Measurements from ENCODE around the gene GLA. TPM values are rescaled to one million over a fixed set of nuclear protein-coding genes. Genes with fewer than 3 reads are reported as not detected.

GLA gene
- total RNA-seq, 1 experiment from 2014 or later: 46.0 TPM

DNA sequence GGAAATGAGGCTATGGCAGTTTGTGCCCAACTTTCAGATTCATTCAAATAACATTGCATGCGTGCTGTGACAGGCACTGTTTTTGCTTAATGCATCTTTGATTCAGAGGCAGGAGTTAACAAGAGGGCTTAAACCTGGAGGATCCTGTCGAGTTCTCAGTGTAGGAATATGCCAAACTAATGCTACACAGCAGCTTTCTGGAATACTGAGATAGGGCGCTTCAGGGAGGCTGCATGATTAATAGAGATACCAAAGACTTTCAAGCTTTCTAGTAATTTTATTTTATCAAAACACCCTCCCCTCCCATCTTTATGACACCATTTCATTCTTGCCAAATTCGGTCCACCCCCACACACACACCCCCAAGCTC lies 58.5 kb downstream of the GLA start:
- no peaks in the 10 kb centered on the region for H3K27me3 Mint-ChIP-seq (ENCODE audit: insufficient read depth, unreplicated experiment)
- CTCF ChIA-PET: no interaction called here

DNA sequence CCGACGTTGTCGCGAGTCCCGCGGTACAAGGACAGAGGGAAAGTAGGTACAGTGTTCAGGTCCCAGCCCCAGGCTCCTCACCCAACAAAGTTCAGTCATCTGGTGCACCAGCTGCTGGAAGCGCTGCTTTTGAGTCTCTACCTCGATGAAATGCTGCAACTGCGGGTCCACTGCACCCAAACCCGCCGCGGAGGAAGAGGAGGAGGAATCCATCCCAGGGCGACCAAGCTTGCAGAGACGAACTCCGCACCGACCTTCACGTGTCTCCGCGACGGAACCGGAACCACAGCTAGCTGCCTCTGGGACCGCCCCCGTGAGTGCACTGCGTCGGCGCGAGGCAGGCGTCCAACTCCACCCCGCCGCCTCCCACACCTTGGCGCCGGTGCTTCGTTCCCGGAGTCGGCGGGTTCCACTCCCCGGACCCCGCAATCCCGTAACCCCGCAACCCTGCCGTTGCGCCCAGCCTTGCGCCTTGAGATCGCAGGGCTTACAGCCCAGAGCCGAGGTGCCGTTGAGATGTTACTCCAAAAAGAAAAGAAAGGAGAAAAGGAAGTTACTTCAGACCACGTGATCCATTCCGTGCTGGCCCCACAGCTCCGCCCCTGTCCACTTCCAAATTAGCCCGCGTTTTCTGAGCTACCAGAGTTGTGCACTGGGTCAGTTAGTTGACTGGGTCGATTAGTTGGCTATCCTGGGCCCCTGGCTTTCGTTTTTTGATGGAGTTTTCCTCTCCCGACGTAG lies 59.1 kb downstream of the GLA start, which contains the start of gene TIMM8A:
Gene TIMM8A, minus strand, starts transcription at position 291 of the 741 bp plus-strand sequence. Its CDS starts 78 bp downstream, at position 213.
- intact Hi-C loops (cut with micrococcal nuclease; ENCODE audit: unreplicated experiment): loop anchor here (1.0 kb wide), 1 partner anchor 42 kb away; no protein-coding TSS in a partner anchor
- TF ChIP-seq, protein P1, sequence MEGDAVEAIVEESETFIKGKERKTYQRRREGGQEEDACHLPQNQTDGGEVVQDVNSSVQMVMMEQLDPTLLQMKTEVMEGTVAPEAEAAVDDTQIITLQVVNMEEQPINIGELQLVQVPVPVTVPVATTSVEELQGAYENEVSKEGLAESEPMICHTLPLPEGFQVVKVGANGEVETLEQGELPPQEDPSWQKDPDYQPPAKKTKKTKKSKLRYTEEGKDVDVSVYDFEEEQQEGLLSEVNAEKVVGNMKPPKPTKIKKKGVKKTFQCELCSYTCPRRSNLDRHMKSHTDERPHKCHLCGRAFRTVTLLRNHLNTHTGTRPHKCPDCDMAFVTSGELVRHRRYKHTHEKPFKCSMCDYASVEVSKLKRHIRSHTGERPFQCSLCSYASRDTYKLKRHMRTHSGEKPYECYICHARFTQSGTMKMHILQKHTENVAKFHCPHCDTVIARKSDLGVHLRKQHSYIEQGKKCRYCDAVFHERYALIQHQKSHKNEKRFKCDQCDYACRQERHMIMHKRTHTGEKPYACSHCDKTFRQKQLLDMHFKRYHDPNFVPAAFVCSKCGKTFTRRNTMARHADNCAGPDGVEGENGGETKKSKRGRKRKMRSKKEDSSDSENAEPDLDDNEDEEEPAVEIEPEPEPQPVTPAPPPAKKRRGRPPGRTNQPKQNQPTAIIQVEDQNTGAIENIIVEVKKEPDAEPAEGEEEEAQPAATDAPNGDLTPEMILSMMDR (IDR thresholded peaks at IDR 0.05; ENCODE audit: insufficient read depth in 1 of 2, low read depth in 1 of 2, low read length in 1 of 2, severe bottlenecking in 1 of 2, unreplicated experiment in 1 of 2): no peak
- peak within 1 kb of the TSS; percentile 82 for H3K4me3 Mint-ChIP-seq (ENCODE audit: unreplicated experiment)
- no TSS peak for BruUV-seq (replicated peaks)
- no peaks in the 10 kb centered on the region for H3K9me3 ChIP-seq
- no peaks in the 10 kb centered on the region for H3K36me3 ChIP-seq (ENCODE audit: control insufficient read depth, insufficient read depth, low read length)
- no peaks in the 10 kb centered on the region for H3K9me3 Mint-ChIP-seq (ENCODE audit: unreplicated experiment)
- no peaks in the 10 kb centered on the region for H3K4me1 Mint-ChIP-seq (ENCODE audit: low read depth, unreplicated experiment)
- H3K4me1 ChIP-seq: no peaks in the 10 kb centered on the region
- H3K4me3 ChIP-seq (ENCODE audit: low read depth, low read length): peak within 1 kb of the TSS; percentile 86
- peaks cover 18% of the 10 kb centered on the region for H3K36me3 Mint-ChIP-seq (ENCODE audit: insufficient read depth, unreplicated experiment)
- H3K27ac Mint-ChIP-seq (ENCODE audit: unreplicated experiment): peak within 1 kb of the TSS; percentile 90
- no peaks in the 10 kb centered on the region for H3K27me3 ChIP-seq (replicated peaks; ENCODE audit: control insufficient read depth, insufficient read depth, low read length)
- no peaks in the 10 kb centered on the region for H3K27me3 Mint-ChIP-seq (ENCODE audit: insufficient read depth, unreplicated experiment)
- peak; percentile 68 to 78 for DNase-seq
- CTCF ChIA-PET: no interaction called here
- POLR2A ChIA-PET: interaction anchor here (0.6 to 1.7 kb wide), 3 partner anchors 42 to 791 kb away, joined by 4 to 11 read pairs (median 4); partner anchors contain the start of gene RPL36A

More for the DNA sequence above, 58.5 kb downstream of the GLA start:
- H3K4me1 ChIP-seq: no peaks in the 10 kb centered on the region
- H3K27ac Mint-ChIP-seq (ENCODE audit: unreplicated experiment): peak overlapping the region; percentile 90
- H3K27me3 ChIP-seq (replicated peaks; ENCODE audit: control insufficient read depth, insufficient read depth, low read length): no peaks in the 10 kb centered on the region
- no peak for DNase-seq
- H3K9me3 Mint-ChIP-seq (ENCODE audit: unreplicated experiment): no peaks in the 10 kb centered on the region
- peaks cover 15% of the 10 kb centered on the region for H3K36me3 Mint-ChIP-seq (ENCODE audit: insufficient read depth, unreplicated experiment)
- no peaks in the 10 kb centered on the region for H3K36me3 ChIP-seq (ENCODE audit: control insufficient read depth, insufficient read depth, low read length)
- H3K4me1 Mint-ChIP-seq (ENCODE audit: low read depth, unreplicated experiment): peaks cover 4% of the 10 kb centered on the region
- BruUV-seq (replicated peaks): TSS peak; percentile 89
- peak overlapping the region; percentile 86 for H3K4me3 ChIP-seq (ENCODE audit: low read depth, low read length)
- TF ChIP-seq, protein P1 (IDR thresholded peaks at IDR 0.05; ENCODE audit: insufficient read depth in 1 of 2, low read depth in 1 of 2, low read length in 1 of 2, severe bottlenecking in 1 of 2, unreplicated experiment in 1 of 2): no peak
- POLR2A ChIA-PET: interaction anchor here (0.6 to 1.7 kb wide), 3 partner anchors 42 to 792 kb away, joined by 4 to 11 read pairs (median 4); partner anchors contain the start of gene RPL36A
- no peaks in the 10 kb centered on the region for H3K9me3 ChIP-seq
- peak overlapping the region; percentile 82 for H3K4me3 Mint-ChIP-seq (ENCODE audit: unreplicated experiment)
- intact Hi-C loops (cut with micrococcal nuclease; ENCODE audit: unreplicated experiment): no loop called here

DNA sequence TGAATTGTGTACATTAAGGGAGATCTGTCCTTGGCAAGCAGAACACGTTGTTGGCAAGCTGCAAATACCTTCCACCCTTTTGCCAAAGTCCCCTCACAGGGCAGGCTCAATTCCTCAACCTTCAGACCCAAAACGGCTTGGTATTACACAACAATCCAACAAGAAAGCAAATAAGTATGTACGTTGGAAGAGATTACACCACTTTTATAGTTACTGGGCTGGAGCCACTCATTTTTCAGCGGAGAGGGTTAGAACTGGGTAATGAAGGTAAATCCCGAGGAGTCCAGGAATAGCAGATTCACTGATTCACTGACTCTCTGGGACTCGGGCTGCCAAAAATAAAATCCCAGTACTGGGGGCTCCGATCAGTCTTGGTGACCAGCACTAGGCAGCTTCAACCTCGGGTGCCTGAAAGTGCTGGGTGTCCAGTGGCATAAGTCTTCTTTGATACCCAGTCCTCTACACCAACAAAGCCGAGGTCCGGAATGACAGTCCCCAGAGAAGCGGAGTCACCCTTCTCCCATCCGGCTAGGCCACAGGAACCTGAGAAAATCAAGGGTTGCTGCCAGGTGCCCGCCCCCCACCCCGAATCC lies 59.8 kb downstream of the GLA start:
- POLR2A ChIA-PET: interaction anchor here (1.7 kb wide), 1 partner anchor 43 kb away, joined by 11 read pairs; the partner anchor contains the start of gene RPL36A

More for the DNA sequence above, 59.8 kb downstream of the GLA start:
- no peaks in the 10 kb centered on the region for H3K4me1 ChIP-seq
- DNase-seq: peak in 1 of 2 experiments; percentile 1
- no peaks in the 10 kb centered on the region for H3K9me3 ChIP-seq
- peak overlapping the region; percentile 82 for H3K4me3 Mint-ChIP-seq (ENCODE audit: unreplicated experiment)
- no peaks in the 10 kb centered on the region for H3K4me1 Mint-ChIP-seq (ENCODE audit: low read depth, unreplicated experiment)
- H3K27ac Mint-ChIP-seq (ENCODE audit: unreplicated experiment): peak overlapping the region; percentile 90
- H3K27me3 Mint-ChIP-seq (ENCODE audit: insufficient read depth, unreplicated experiment): no peaks in the 10 kb centered on the region
- TF ChIP-seq, protein P1 (IDR thresholded peaks at IDR 0.05; ENCODE audit: insufficient read depth in 1 of 2, low read depth in 1 of 2, low read length in 1 of 2, severe bottlenecking in 1 of 2, unreplicated experiment in 1 of 2): no peak
- CTCF ChIA-PET: interaction anchor here (1.0 kb wide), 1 partner anchor 43 kb away, joined by 3 read pairs; the partner anchor contains the start of gene RPL36A
- H3K36me3 ChIP-seq (ENCODE audit: control insufficient read depth, insufficient read depth, low read length): no peaks in the 10 kb centered on the region
- no peaks in the 10 kb centered on the region for H3K9me3 Mint-ChIP-seq (ENCODE audit: unreplicated experiment)
- H3K4me3 ChIP-seq (ENCODE audit: low read depth, low read length): peak overlapping the region; percentile 86
- TSS peak; percentile 57 for BruUV-seq (replicated peaks)
- H3K27me3 ChIP-seq (replicated peaks; ENCODE audit: control insufficient read depth, insufficient read depth, low read length): no peaks in the 10 kb centered on the region
- peaks cover 18% of the 10 kb centered on the region for H3K36me3 Mint-ChIP-seq (ENCODE audit: insufficient read depth, unreplicated experiment)
- intact Hi-C loops (cut with micrococcal nuclease; ENCODE audit: unreplicated experiment): loop anchor here (1.0 kb wide), 1 partner anchor 42 kb away; no protein-coding TSS in a partner anchor
